Activated naive CD8-positive, alpha-beta T cell treated with anti-CD3 and anti-CD28 coated beads, Interleukin-2, amount 10 ng/mL, durations not matched to agents 7 days and 5 days (primary cell): ENCODE measurements around the gene GALNT15. TPM values are rescaled to one million over a fixed set of nuclear protein-coding genes. Genes with fewer than 3 reads are reported as not detected.

ENCODE experiments used
- ATAC-seq: fragments of 150-1000 bp; cut with Tn5 transposase; one replicate; pipeline ENCODE4 v1.10.0; 2021; ENCODE audit warnings: low read depth, moderate library complexity
- POLR2A ChIA-PET: fragments of 350-600 bp; sonication (Branson Sonifier 250); formaldehyde crosslinking; loops from one replicate; lab custom pipeline; 2021; ENCODE audit warnings: antibody characterized with exemption; lab: Charles Lee
- DNase-seq: peaks from one replicate; pipeline ENCODE4 v3.0.0; 2021
- H3K27ac Mint-ChIP-seq: one replicate; pipeline ENCODE4 v1.8.0; 2022; ENCODE audit warnings: mild to moderate bottlenecking, mixed read lengths
- H3K27me3 Mint-ChIP-seq: one replicate; pipeline ENCODE4 v1.8.0; 2022; ENCODE audit warnings: mild to moderate bottlenecking, moderate library complexity, mixed read lengths
- H3K36me3 Mint-ChIP-seq: one replicate; pipeline ENCODE4 v1.8.0; 2021; ENCODE audit warnings: mild to moderate bottlenecking, mixed read lengths
- H3K4me1 Mint-ChIP-seq: one replicate; pipeline ENCODE4 v1.8.0; 2021; ENCODE audit warnings: mixed read lengths
- H3K4me3 Mint-ChIP-seq: one replicate; pipeline ENCODE4 v1.8.0; 2022; ENCODE audit warnings: mild to moderate bottlenecking, moderate library complexity, mixed read lengths
- H3K9me3 Mint-ChIP-seq: one replicate; pipeline ENCODE4 v1.8.0; 2021; ENCODE audit warnings: mixed read lengths
- total RNA-seq, 2 experiments: library from RNA; stranded (reverse); gene quantifications; one replicate each; pipeline ENCODE4 v1.2.3, GENCODE V29; 2021

The GALNT15 gene
- total RNA-seq = not detected

- no peak for ATAC-seq
- DNase-seq = no peak
- Mint-ChIP-seq H3K4me1 (peaks cover 2% of the 10 kb centered on the region), H3K4me3 (no peak within 1 kb of the TSS), H3K27ac (no peak within 1 kb of the TSS), H3K27me3 (no peaks in the 10 kb centered on the region), H3K36me3 (no peaks in the 10 kb centered on the region), H3K9me3 (peaks cover 2% of the 10 kb centered on the region)
- POLR2A ChIA-PET = no interaction called here
Measured at GRCh38 chr3:16174389-16174788, at the start of gene GALNT15. TSS of gene GALNT15 (plus strand) at chr3:16174680. CDS start at chr3:16175152, 472 bp downstream.

DNA sequence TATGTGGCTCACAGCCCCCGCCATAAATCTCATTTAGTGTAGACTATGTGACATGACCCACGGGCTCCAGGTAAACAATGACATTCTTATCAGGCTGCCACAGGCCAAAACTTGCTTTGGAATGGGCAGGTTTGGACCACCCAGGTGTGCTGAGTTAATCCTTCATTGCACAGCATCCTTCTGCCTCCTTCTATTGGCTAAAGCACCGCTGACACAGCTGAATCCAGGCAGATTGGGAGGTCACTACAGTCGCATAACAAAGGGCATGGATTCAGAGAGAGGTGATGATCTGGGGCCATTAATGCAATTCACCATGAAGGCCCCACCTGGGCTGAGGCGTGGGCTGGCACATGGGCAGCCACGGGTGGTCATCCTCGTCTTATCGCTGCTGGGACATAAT is 47.8 kb upstream of the GALNT15 start:
- no peaks in the 10 kb centered on the region for H3K9me3 Mint-ChIP-seq
- DNase-seq (no peak), ATAC-seq (no peak)
- no peaks in the 10 kb centered on the region for H3K4me1 Mint-ChIP-seq
- POLR2A ChIA-PET = no interaction called here
- no peaks in the 10 kb centered on the region for H3K36me3 Mint-ChIP-seq
- H3K27me3 Mint-ChIP-seq = peaks cover 6% of the 10 kb centered on the region
- no peak overlapping the region for H3K27ac Mint-ChIP-seq
- no peak overlapping the region for H3K4me3 Mint-ChIP-seq

GRCh38 chr3:16127249-16127648 is 47.2 kb upstream of the GALNT15 start:
- no peaks in the 10 kb centered on the region for H3K4me1 Mint-ChIP-seq
- DNase-seq = no peak
- H3K4me3 Mint-ChIP-seq = no peak overlapping the region
- POLR2A ChIA-PET = no interaction called here
- no peaks in the 10 kb centered on the region for H3K9me3 Mint-ChIP-seq
- H3K36me3 Mint-ChIP-seq = no peaks in the 10 kb centered on the region
- H3K27me3 Mint-ChIP-seq = peaks cover 6% of the 10 kb centered on the region
- no peak overlapping the region for H3K27ac Mint-ChIP-seq
- ATAC-seq = no peak

DNA sequence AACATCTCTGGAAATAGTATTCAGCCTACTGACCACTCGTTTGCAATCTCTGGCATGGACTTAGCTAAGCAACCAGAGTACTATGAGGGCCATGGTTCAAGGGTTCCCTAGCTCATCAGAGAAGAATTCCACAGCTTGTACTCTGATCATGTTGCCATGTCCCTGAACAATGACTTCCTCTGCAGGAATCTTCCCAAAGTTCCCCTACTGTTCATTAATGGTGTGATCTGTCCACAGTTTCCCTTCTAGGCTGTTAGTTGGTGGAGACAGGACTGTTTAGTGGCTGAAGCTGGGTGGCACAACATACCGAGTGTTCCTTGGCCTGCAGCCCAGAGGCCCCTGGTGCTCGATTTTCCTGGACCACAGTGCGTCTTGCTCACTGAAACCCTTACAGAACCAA is 44.4 kb upstream of the GALNT15 start:
- Mint-ChIP-seq H3K9me3 (no peaks in the 10 kb centered on the region), H3K27me3 (peaks cover 2% of the 10 kb centered on the region), H3K4me3 (no peak overlapping the region), H3K36me3 (no peaks in the 10 kb centered on the region), H3K27ac (no peak overlapping the region), H3K4me1 (no peaks in the 10 kb centered on the region)
- POLR2A ChIA-PET = no interaction called here
- no peak for ATAC-seq
- no peak for DNase-seq

- Mint-ChIP-seq H3K4me3 (no peak overlapping the region), H3K4me1 (no peaks in the 10 kb centered on the region), H3K27ac (no peak overlapping the region), H3K9me3 (peaks cover 2% of the 10 kb centered on the region), H3K27me3 (peaks cover 8% of the 10 kb centered on the region), H3K36me3 (no peaks in the 10 kb centered on the region)
- ATAC-seq (no peak), DNase-seq (no peak)
- POLR2A ChIA-PET = no interaction called here
Measured at GRCh38 chr3:16132190-16132589, 42.3 kb upstream of the GALNT15 start.

GRCh38 chr3:16132928-16133327 is 41.6 kb upstream of the GALNT15 start:
- Mint-ChIP-seq H3K4me3 (no peak overlapping the region), H3K9me3 (peaks cover 3% of the 10 kb centered on the region), H3K36me3 (no peaks in the 10 kb centered on the region), H3K27me3 (peaks cover 8% of the 10 kb centered on the region), H3K4me1 (no peaks in the 10 kb centered on the region), H3K27ac (no peak overlapping the region)
- POLR2A ChIA-PET = no interaction called here
- ATAC-seq (no peak), DNase-seq (no peak)

DNA sequence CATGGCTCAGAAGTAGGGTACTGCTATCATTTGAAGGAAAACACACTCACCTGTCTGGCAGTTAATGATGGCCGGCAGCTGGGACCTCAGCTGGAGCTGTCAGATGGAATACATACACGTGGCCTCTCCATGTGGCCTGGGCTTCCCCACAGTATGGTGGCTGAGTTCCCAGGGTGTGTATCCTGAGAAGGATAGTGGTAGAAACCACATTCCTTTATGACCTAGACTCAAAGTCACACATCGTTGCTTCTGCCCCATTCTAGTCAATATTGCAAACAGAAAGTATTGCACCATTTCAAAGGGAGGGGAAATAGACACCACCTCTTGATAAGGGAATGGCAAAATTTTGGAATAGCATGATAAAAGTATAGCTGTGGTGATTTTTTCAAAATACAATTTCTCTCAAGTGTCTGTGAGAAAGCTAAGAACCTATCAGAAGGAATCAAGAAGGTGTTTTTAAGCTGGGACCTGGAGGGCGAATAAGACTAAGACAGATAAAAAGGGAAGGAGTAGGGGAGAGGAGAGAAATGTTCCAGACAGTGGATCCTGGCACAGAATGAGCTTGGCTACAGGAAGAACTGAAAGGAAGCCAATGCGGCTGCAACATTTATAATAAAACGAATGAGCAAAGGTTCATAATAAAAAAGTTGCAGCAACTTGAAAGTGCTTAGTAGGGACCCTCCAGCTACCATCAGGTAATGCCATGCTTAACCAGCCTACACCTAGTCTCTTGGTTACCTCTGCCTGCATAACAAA is 40.1 kb upstream of the GALNT15 start:
- no peaks in the 10 kb centered on the region for H3K4me1 Mint-ChIP-seq
- peaks cover 8% of the 10 kb centered on the region for H3K27me3 Mint-ChIP-seq
- H3K9me3 Mint-ChIP-seq = peaks cover 3% of the 10 kb centered on the region
- no peak overlapping the region for H3K27ac Mint-ChIP-seq
- H3K36me3 Mint-ChIP-seq = no peaks in the 10 kb centered on the region
- ATAC-seq = no peak
- no peak overlapping the region for H3K4me3 Mint-ChIP-seq
- POLR2A ChIA-PET = no interaction called here
- DNase-seq = no peak

DNA sequence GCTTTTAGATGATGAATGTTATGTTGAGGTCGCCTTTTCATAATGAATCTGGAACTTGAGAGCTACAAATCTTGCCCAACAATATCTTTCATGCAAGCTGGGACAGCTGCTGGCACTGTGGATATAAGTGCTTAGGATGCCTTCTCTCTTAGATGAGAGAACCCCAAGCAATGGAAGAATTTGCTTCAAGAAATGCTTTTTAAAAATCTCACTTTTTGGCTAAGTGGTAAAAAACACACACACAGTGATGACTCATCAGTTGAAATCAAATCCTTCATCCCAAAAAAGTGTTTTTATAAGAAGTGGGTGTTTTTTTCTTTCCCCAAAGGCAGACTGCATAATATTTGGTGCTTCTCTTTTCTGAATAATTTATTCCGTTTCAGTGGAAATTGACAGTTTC is 38.4 kb upstream of the GALNT15 start:
- no peak overlapping the region for H3K27ac Mint-ChIP-seq
- peaks cover 3% of the 10 kb centered on the region for H3K9me3 Mint-ChIP-seq
- no peak for DNase-seq
- H3K27me3 Mint-ChIP-seq = peaks cover 6% of the 10 kb centered on the region
- POLR2A ChIA-PET = no interaction called here
- H3K4me3 Mint-ChIP-seq = no peak overlapping the region
- ATAC-seq = no peak
- no peaks in the 10 kb centered on the region for H3K4me1 Mint-ChIP-seq
- H3K36me3 Mint-ChIP-seq = no peaks in the 10 kb centered on the region

DNA sequence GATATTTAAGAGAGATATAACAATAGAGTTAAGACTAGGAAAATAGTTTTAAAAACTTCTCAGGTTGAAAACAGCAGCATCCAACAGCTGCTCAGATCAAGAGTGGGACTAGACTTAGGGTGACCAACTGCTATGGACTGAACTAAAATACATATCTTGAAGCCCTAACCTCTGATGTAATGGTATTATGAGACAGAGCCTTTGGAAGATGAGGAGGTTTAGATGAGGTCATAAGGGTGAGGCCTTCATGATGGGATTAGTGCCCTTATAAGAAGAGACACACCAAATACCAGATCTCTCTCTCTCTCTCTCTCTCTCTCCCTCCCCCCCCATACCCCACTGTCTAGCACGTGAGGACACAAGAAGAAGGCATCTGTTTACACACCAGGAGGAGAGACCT is 37.4 kb upstream of the GALNT15 start:
- H3K4me1 Mint-ChIP-seq = no peaks in the 10 kb centered on the region
- no peak overlapping the region for H3K4me3 Mint-ChIP-seq
- POLR2A ChIA-PET = no interaction called here

DNA sequence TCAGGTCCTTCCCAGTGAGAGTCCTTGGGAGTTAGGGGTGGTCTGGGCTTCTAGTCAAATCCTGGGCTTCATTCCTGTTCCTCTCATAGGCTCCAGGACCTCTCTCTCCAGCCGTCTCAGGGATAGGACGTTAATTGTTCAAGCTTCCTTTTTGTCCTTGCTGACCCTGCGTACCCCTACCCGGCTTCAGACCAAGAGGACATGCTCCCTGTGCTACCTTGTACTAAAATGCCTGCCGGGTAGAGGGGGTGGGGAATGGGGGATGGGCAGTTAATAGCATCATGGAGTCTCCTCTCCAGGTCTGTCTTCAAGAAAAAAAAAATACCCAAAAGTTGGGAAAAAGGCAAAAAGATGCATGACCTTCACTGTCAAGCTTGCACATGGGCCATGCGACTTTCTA is 36.5 kb upstream of the GALNT15 start:
- peaks cover 3% of the 10 kb centered on the region for H3K9me3 Mint-ChIP-seq
- POLR2A ChIA-PET = no interaction called here
- ATAC-seq = no peak
- no peaks in the 10 kb centered on the region for H3K4me1 Mint-ChIP-seq
- H3K4me3 Mint-ChIP-seq = no peak overlapping the region
- H3K27ac Mint-ChIP-seq = no peak overlapping the region
- H3K36me3 Mint-ChIP-seq = no peaks in the 10 kb centered on the region
- H3K27me3 Mint-ChIP-seq = peaks cover 6% of the 10 kb centered on the region
- no peak for DNase-seq

More for the DNA sequence above, 37.4 kb upstream of the GALNT15 start:
- peaks cover 3% of the 10 kb centered on the region for H3K9me3 Mint-ChIP-seq
- H3K36me3 Mint-ChIP-seq = no peaks in the 10 kb centered on the region
- no peak for DNase-seq
- no peak for ATAC-seq
- peaks cover 6% of the 10 kb centered on the region for H3K27me3 Mint-ChIP-seq
- H3K27ac Mint-ChIP-seq = no peak overlapping the region

GRCh38 chr3:16140116-16140893 is 34.2 kb upstream of the GALNT15 start:
- POLR2A ChIA-PET = no interaction called here
- H3K4me1 Mint-ChIP-seq = no peaks in the 10 kb centered on the region
- H3K27ac Mint-ChIP-seq = no peak overlapping the region
- H3K27me3 Mint-ChIP-seq = peaks cover 6% of the 10 kb centered on the region
- DNase-seq = no peak
- H3K4me3 Mint-ChIP-seq = no peak overlapping the region
- no peak for ATAC-seq
- no peaks in the 10 kb centered on the region for H3K36me3 Mint-ChIP-seq
- peaks cover 9% of the 10 kb centered on the region for H3K9me3 Mint-ChIP-seq

GRCh38 chr3:16140894-16141285 is 33.6 kb upstream of the GALNT15 start:
- Mint-ChIP-seq H3K4me1 (no peaks in the 10 kb centered on the region), H3K27ac (no peak overlapping the region), H3K4me3 (no peak overlapping the region), H3K27me3 (peaks cover 6% of the 10 kb centered on the region), H3K36me3 (no peaks in the 10 kb centered on the region), H3K9me3 (peaks cover 9% of the 10 kb centered on the region)
- POLR2A ChIA-PET = no interaction called here
- no peak for DNase-seq
- ATAC-seq = no peak

GRCh38 chr3:16142350-16143025 is 32.0 kb upstream of the GALNT15 start:
- ATAC-seq = no peak
- no peak for DNase-seq
- H3K27me3 Mint-ChIP-seq = no peaks in the 10 kb centered on the region
- peaks cover 6% of the 10 kb centered on the region for H3K9me3 Mint-ChIP-seq
- no peaks in the 10 kb centered on the region for H3K36me3 Mint-ChIP-seq
- POLR2A ChIA-PET = no interaction called here
- H3K4me3 Mint-ChIP-seq = no peak overlapping the region
- H3K27ac Mint-ChIP-seq = no peak overlapping the region
- no peaks in the 10 kb centered on the region for H3K4me1 Mint-ChIP-seq
